Stomach (tissue), 4 donors: ENCODE measurements around the gene ATP8B4.

Experiments
- CTCF ChIP-seq, 7 experiments: fragments of 450-650 bp in 4 of 7; fragments of 200-600 bp in 3 of 7; sonication (generic) in 3 of 7; IDR thresholded peaks; one replicate each; pipeline ENCODE4 v1.5.1; 2016 to 2019; ENCODE audit warnings: antibody characterized with exemption in 7 of 7, control low read depth in 2 of 7, mild to moderate bottlenecking in 1 of 7
- POLR2A ChIP-seq, 4 donors: fragments of 450-650 bp; IDR thresholded peaks; one replicate each; pipeline ENCODE4 v1.6.1; 2016; ENCODE audit warnings: antibody characterized with exemption in 4 of 4, control low read depth in 2 of 4, mild to moderate bottlenecking in 1 of 4, moderate library complexity in 1 of 4
- POLR2AphosphoS5 ChIP-seq, 3 donors: sonication (generic); formaldehyde crosslinking; IDR thresholded peaks; one replicate each; pipeline ENCODE4 v1.6.1; 2016; ENCODE audit warnings: antibody characterized with exemption in 3 of 3

DNA sequence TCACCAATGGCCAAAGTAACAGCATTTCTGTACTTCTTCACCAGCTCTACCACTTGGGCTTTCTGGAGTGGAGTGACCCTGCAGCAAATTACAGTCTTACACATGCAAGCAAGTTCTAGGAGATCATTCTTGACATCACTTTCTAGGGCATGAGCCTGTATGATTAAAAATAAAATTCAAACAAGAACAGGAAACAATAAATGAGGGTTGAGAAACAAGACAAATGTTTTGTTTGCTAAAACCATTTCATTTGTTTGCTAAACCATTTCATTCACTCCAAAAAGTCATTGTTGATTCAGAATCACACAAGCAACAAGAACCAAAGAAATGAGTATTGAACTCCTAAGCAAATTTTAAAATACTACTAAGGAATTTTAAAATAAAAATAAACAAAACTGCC, 220.9 kb downstream of the ATP8B4 start:
- no peak for TF ChIP-seq CTCF (IDR thresholded peaks at IDR 0.05)
- no peak for TF ChIP-seq POLR2AphosphoS5 (IDR thresholded peaks at IDR 0.05)
- no peak for TF ChIP-seq POLR2A (IDR thresholded peaks at IDR 0.05)
